Hypothalamus (tissue), 51 donors: ENCODE measurements around the gene CACNA2D1.

Source experiments
- DNase-seq, 51 donors: peaks; one replicate each; lab custom pipeline; 2025; lab: John Stamatoyannopoulos, UW

CACNA2D1 gene

DNA sequence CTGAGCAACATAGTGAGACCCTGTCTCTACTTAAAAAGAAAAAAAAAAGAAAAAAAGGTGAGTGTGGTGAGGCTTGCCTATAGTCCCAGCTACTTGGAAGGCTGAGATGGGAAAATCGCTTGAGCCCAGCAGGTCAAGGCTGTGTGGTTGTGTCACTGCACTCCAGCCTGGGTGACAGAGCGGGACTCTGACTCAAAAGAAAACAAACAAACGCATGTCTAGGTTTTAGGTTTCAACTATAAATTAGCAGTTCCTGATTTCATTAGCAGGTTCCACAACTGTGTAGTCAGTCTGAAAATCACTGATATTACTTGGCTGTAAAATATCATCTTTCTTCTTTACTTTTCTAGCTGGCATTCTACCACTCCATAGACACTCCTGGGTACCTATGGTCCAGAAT is 518.0 kb downstream of the CACNA2D1 start:
- no peak for DNase-seq

DNA sequence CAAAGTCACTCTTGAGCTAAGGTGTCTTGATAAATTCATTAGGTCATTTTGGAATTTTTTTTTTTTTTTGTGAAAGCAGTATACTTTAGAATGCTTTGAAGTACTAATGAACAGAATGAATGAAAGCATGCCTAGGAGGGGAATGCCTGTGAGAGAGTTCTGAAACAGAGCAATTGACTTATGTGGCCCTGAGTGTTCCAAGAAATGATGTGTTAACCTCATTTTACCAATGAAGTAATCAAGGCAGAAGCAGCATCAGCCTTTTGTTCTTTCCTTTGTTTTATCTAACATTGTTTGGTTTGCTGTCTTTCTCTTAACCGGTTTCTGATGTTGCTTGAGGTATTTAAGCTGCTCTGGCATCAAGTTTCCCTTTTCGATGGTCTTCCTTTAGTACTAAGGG is 519.1 kb downstream of the CACNA2D1 start:
- no peak for DNase-seq

DNA sequence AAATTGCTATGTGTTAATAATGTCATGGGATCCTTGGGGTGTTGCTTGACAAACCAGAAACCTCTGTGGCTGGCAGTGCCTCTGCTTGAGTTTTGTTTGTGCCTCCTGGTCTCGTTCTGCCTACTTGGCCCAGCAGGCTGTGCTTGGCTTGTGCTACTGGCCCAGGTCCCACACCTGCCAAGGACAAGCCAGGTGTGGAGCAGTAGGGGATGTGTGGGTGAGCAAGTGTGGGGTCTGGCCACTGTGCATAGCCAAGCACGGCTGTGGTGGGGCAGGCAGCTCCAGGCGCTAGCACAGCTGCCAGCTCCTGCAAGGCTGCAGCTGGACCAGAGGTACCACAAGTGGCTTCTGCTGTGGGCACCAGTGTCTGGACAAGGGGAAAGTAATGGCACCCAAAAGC is 524.1 kb downstream of the CACNA2D1 start:
- DNase-seq: no peak

DNA sequence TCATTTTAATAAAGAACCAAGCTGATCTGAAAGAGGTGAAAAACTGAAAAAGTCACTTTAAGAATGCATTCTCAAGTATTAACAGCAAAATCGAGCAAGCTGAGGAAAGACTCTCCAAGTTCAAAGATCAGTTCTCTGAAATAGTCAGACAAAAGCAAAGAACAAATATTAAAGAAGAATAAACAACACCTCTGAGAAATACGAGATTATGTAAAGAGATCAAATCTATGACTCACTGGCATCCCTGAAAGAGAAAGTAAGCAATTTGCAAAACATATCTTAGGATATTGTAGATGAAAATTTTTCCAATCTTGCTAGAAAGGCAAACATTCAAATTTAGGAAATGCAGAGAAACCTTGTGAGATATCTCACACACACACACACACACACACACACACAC is 535.4 kb downstream of the CACNA2D1 start:
- DNase-seq: no peak

DNA sequence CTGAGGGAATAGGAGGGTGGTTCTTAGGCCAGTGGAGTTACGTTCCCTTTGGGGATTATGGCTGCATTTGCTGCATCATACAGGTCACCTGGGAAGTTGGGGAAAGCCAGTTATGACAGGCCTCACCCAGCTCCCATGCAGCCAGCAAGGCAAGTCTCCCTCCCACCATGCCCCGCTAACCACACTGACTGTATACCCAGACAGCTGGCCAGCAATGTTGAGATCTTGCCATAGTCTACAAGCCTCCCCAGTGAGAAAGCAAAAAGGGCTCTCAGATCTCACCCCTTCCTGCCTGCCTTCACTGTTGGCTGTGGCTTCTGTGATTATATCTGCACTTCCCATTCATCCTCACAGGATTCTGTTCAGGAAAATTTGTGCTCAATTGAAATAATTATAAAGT is 540.5 kb downstream of the CACNA2D1 start:
- no peak for DNase-seq

DNA sequence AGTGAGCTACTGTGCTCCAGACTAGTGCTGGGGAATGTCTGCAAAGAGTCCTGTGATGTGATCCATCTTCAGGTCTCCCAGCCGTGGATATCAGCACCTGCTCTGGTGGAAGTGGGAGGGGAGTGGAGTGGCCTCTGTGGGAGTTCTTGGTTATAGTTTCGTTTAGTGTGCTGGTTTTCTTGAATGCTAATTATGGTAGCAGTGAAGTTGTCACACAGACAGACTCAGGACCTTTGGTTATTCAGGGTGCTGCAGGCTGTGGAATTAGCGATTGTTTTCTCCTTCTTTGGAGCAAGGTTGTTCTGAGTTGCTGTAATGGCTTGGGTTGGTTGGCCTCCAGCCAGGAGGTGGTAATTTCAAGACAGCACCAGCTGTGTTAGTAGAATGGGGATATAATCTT is 541.0 kb downstream of the CACNA2D1 start:
- DNase-seq: no peak
